Amniotic stem cell (primary cell): Measurements from ENCODE around the gene INPP5A.
"Not testable (repeated sequence)": the region's sequence is repeated elsewhere in the genome, so short reads cannot be mapped to it uniquely, and the experiment has no call there.

Experiments used
- DNase-seq: peaks from one replicate; lab custom pipeline; 2025; lab: John Stamatoyannopoulos, UW

INPP5A gene

GRCh38 chr10:132537684-132538001, at the start of gene INPP5A:
Gene INPP5A, plus strand, starts transcription at chr10:132537787. Its CDS starts 310 bp downstream, at chr10:132538097.
- no peak for DNase-seq

- DNase-seq, result no peak
These were observed 49.3 kb upstream of the INPP5A start for GRCh38 chr10:132488231-132488821.

- no peak for DNase-seq
These were observed 48.4 kb upstream of the INPP5A start for GRCh38 chr10:132489053-132489703.

- DNase-seq, result no peak
These were observed 47.7 kb upstream of the INPP5A start for GRCh38 chr10:132489704-132490534.

- not testable (repeated sequence) for DNase-seq
These were observed 46.1 kb upstream of the INPP5A start for GRCh38 chr10:132491534-132491933.

GRCh38 chr10:132492323-132493025, 45.1 kb upstream of the INPP5A start:
- no peak for DNase-seq

GRCh38 chr10:132493246-132493755, 44.3 kb upstream of the INPP5A start:
- no peak for DNase-seq

GRCh38 chr10:132493756-132494290, 43.8 kb upstream of the INPP5A start:
- no peak for DNase-seq

- no peak for DNase-seq
These were observed 42.5 kb upstream of the INPP5A start for GRCh38 chr10:132494866-132495630.

GRCh38 chr10:132496360-132497062, 41.1 kb upstream of the INPP5A start:
- DNase-seq, result no peak

GRCh38 chr10:132497063-132497680, 40.4 kb upstream of the INPP5A start:
- DNase-seq, result no peak

GRCh38 chr10:132497861-132498561, 39.6 kb upstream of the INPP5A start:
- DNase-seq, result no peak

GRCh38 chr10:132498562-132499366, 38.8 kb upstream of the INPP5A start:
- no peak for DNase-seq

- DNase-seq, result no peak
These were observed 38.3 kb upstream of the INPP5A start for GRCh38 chr10:132499367-132499685.

GRCh38 chr10:132500781-132501415, 36.7 kb upstream of the INPP5A start:
- DNase-seq, result no peak

- no peak for DNase-seq
These were observed 34.9 kb upstream of the INPP5A start for GRCh38 chr10:132502544-132503300.

- no peak for DNase-seq
These were observed 33.8 kb upstream of the INPP5A start for GRCh38 chr10:132503581-132504421.
